ENCODE data around the gene RNF144B. TPM values are rescaled to one million over a fixed set of nuclear protein-coding genes. Genes with fewer than 3 reads are reported as not detected.

The RNF144B gene
- total and polyA plus RNA-seq, 2 experiments from 2014 or later = 4.2 to 9.0 TPM

GRCh38 chr6:18488526-18489270 lies 101.5 kb downstream of the RNF144B start (continued):
- TF ChIP-seq CTCF (conservative IDR thresholded peaks at IDR 0.05; ENCODE audit: low read depth in 2 of 2) = no peak

- peaks cover 12% of the 10 kb centered on the region for H3K9me2 ChIP-seq (ENCODE audit: insufficient read depth)
- H4K20me1 ChIP-seq (replicated peaks; ENCODE audit: insufficient read depth) = no peaks in the 10 kb centered on the region
- DNase-seq (ENCODE audit: low spot score) (no peak), ATAC-seq (no peak)
- H3K79me2 ChIP-seq (replicated peaks; ENCODE audit: insufficient read depth) = no peaks in the 10 kb centered on the region
- no peaks in the 10 kb centered on the region for H3K36me3 ChIP-seq (ENCODE audit: insufficient read depth)
- H3K27ac Mint-ChIP-seq = no peak overlapping the region
- H3K4me1 Mint-ChIP-seq = peaks cover 33% of the 10 kb centered on the region
- no peaks in the 10 kb centered on the region for H3K27me3 ChIP-seq (ENCODE audit: insufficient read depth)
- no peak overlapping the region; the same call in 1 of the 2 replicates for H2AFZ ChIP-seq
- H3K4me3 Mint-ChIP-seq = no peak overlapping the region
- H3K4me3 ChIP-seq = no peak overlapping the region
- no peaks in the 10 kb centered on the region for H3K27me3 Mint-ChIP-seq (ENCODE audit: insufficient read depth, low read depth, poor library complexity)
- H3K36me3 Mint-ChIP-seq (ENCODE audit: low read depth) = no peaks in the 10 kb centered on the region
- no peak for TF ChIP-seq EZH2 (IDR thresholded peaks at IDR 0.05; ENCODE audit: low read depth, unreplicated experiment)
- no peak for TF ChIP-seq CTCF (conservative IDR thresholded peaks at IDR 0.05; ENCODE audit: low read depth in 2 of 2)
- TF ChIP-seq NANOG (IDR thresholded peaks at IDR 0.05; ENCODE audit: borderline replicate concordance) = no peak
- no peak for TF ChIP-seq POLR2AphosphoS5 (IDR thresholded peaks at IDR 0.05; ENCODE audit: low read depth)
- TF ChIP-seq JUNB (IDR thresholded peaks at IDR 0.05; ENCODE audit: unreplicated experiment) = no peak
- TF ChIP-seq, protein P1, sequence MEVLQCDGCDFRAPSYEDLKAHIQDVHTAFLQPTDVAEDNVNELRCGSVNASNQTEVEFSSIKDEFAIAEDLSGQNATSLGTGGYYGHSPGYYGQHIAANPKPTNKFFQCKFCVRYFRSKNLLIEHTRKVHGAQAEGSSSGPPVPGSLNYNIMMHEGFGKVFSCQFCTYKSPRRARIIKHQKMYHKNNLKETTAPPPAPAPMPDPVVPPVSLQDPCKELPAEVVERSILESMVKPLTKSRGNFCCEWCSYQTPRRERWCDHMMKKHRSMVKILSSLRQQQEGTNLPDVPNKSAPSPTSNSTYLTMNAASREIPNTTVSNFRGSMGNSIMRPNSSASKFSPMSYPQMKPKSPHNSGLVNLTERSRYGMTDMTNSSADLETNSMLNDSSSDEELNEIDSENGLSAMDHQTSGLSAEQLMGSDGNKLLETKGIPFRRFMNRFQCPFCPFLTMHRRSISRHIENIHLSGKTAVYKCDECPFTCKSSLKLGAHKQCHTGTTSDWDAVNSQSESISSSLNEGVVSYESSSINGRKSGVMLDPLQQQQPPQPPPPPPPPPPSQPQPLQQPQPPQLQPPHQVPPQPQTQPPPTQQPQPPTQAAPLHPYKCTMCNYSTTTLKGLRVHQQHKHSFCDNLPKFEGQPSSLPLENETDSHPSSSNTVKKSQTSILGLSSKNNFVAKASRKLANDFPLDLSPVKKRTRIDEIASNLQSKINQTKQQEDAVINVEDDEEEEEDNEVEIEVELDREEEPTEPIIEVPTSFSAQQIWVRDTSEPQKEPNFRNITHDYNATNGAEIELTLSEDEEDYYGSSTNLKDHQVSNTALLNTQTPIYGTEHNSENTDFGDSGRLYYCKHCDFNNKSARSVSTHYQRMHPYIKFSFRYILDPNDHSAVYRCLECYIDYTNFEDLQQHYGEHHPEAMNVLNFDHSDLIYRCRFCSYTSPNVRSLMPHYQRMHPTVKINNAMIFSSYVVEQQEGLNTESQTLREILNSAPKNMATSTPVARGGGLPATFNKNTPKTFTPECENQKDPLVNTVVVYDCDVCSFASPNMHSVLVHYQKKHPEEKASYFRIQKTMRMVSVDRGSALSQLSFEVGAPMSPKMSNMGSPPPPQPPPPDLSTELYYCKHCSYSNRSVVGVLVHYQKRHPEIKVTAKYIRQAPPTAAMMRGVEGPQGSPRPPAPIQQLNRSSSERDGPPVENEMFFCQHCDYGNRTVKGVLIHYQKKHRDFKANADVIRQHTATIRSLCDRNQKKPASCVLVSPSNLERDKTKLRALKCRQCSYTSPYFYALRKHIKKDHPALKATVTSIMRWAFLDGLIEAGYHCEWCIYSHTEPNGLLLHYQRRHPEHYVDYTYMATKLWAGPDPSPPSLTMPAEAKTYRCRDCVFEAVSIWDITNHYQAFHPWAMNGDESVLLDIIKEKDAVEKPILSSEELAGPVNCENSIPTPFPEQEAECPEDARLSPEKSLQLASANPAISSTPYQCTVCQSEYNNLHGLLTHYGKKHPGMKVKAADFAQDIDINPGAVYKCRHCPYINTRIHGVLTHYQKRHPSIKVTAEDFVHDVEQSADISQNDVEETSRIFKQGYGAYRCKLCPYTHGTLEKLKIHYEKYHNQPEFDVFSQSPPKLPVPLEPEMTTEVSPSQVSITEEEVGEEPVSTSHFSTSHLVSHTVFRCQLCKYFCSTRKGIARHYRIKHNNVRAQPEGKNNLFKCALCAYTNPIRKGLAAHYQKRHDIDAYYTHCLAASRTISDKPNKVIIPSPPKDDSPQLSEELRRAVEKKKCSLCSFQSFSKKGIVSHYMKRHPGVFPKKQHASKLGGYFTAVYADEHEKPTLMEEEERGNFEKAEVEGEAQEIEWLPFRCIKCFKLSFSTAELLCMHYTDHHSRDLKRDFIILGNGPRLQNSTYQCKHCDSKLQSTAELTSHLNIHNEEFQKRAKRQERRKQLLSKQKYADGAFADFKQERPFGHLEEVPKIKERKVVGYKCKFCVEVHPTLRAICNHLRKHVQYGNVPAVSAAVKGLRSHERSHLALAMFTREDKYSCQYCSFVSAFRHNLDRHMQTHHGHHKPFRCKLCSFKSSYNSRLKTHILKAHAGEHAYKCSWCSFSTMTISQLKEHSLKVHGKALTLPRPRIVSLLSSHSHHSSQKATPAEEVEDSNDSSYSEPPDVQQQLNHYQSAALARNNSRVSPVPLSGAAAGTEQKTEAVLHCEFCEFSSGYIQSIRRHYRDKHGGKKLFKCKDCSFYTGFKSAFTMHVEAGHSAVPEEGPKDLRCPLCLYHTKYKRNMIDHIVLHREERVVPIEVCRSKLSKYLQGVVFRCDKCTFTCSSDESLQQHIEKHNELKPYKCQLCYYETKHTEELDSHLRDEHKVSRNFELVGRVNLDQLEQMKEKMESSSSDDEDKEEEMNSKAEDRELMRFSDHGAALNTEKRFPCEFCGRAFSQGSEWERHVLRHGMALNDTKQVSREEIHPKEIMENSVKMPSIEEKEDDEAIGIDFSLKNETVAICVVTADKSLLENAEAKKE (CRISPR knock-in tag; IDR thresholded peaks at IDR 0.05) = no peak
- no peak for TF ChIP-seq CREB1 (CRISPR knock-in tag; IDR thresholded peaks at IDR 0.05; ENCODE audit: low read depth)
- no peak overlapping the region for H3K27ac ChIP-seq (ENCODE audit: low read depth)
- no peaks in the 10 kb centered on the region for H3F3A ChIP-seq (replicated peaks; ENCODE audit: low read depth)
- H3K9me3 Mint-ChIP-seq = no peaks in the 10 kb centered on the region
- H3K4me1 ChIP-seq (ENCODE audit: insufficient read depth) = peaks cover 26% of the 10 kb centered on the region
- no peak overlapping the region for H3K4me2 ChIP-seq
Measured at GRCh38 chr6:18489335-18489734, 102.2 kb downstream of the RNF144B start.
